ENCODE results near the gene BTBD9. TPM values are rescaled to one million over a fixed set of nuclear protein-coding genes. Genes with fewer than 3 reads are reported as not detected.

The BTBD9 gene
- polyA plus RNA-seq, 1 donor (not counting 4 experiments of a cell fraction or from before 2014, with no cell fraction given): 6.8 TPM

GRCh38 chr6:38638941-38639497, 710 bp downstream of the BTBD9 start:
- dilution Hi-C loops (cut with MboI; ENCODE audit: extremely low pct_ligation_motif_present, low sequenced_read_pairs): no loop called here
- no peak for FAIRE-seq
- H3K4me1 ChIP-seq (ENCODE audit: control insufficient read depth, extremely low read depth, insufficient read depth, low read length): peaks cover 11% of the 10 kb centered on the region

GRCh38 chr6:38637756-38638155, 2.0 kb downstream of the BTBD9 start:
- H3K4me2 ChIP-seq (ENCODE audit: control insufficient read depth, extremely low read depth, insufficient read depth, low read depth, low read length): no peak overlapping the region
- H3K4me3 ChIP-seq (ENCODE audit: control insufficient read depth in 2 of 3, extremely low read depth in 1 of 3, insufficient read depth in 2 of 3, low read depth in 1 of 3, low read length in 3 of 3): no peak overlapping the region
- dilution Hi-C loops (cut with MboI; ENCODE audit: extremely low pct_ligation_motif_present, low sequenced_read_pairs): no loop called here
- H3K9ac ChIP-seq (ENCODE audit: control insufficient read depth, extremely low read depth, insufficient read depth, low read length): no peak overlapping the region
- FAIRE-seq: no peak
- no peaks in the 10 kb centered on the region for H3K9me1 ChIP-seq (ENCODE audit: control insufficient read depth, extremely low read depth, insufficient read depth, low read length)
- H2AFZ ChIP-seq (ENCODE audit: control insufficient read depth, low read length): no peak overlapping the region
- H3K27ac ChIP-seq (ENCODE audit: control insufficient read depth, insufficient read depth, low read length): no peak overlapping the region
- no peaks in the 10 kb centered on the region for H3K27me3 ChIP-seq (ENCODE audit: control insufficient read depth, extremely low read depth, insufficient read depth, low read length)
- no peaks in the 10 kb centered on the region for H4K20me1 ChIP-seq (ENCODE audit: control insufficient read depth, extremely low read depth, insufficient read depth, low read length)
- no peaks in the 10 kb centered on the region for H3K36me3 ChIP-seq (ENCODE audit: control insufficient read depth in 2 of 2, extremely low read depth in 1 of 2, insufficient read depth in 2 of 2, low read length in 2 of 2)
- peaks cover 11% of the 10 kb centered on the region for H3K4me1 ChIP-seq (ENCODE audit: control insufficient read depth, extremely low read depth, insufficient read depth, low read length)
- DNase-seq (ENCODE audit: low read depth, low spot score): no peak
- TF ChIP-seq CTCF (optimal IDR thresholded peaks at IDR 0.05 in 1 of 3, IDR thresholded peaks at IDR 0.05 in 1 of 3, conservative IDR thresholded peaks at IDR 0.05 in 1 of 3; ENCODE audit: extremely low read depth in 1 of 3, insufficient read depth in 2 of 3, low read length in 3 of 3): no peak
- TF ChIP-seq EZH2 (IDR thresholded peaks at IDR 0.05; ENCODE audit: low read length): no peak
- no peaks in the 10 kb centered on the region for H3K79me2 ChIP-seq (ENCODE audit: control insufficient read depth, insufficient read depth, low read length)
- H3K9me3 ChIP-seq (ENCODE audit: control insufficient read depth, low read depth, low read length): no peaks in the 10 kb centered on the region

More at GRCh38 chr6:38638941-38639497, 710 bp downstream of the BTBD9 start:
- Histone ChIP-seq H3K36me3 (ENCODE audit: control insufficient read depth in 2 of 2, extremely low read depth in 1 of 2, insufficient read depth in 2 of 2, low read length in 2 of 2) (no peaks in the 10 kb centered on the region), H3K9me3 (ENCODE audit: control insufficient read depth, low read depth, low read length) (no peaks in the 10 kb centered on the region), H2AFZ (ENCODE audit: control insufficient read depth, low read length) (peak overlapping the region; percentile 95), H3K9me1 (ENCODE audit: control insufficient read depth, extremely low read depth, insufficient read depth, low read length) (no peaks in the 10 kb centered on the region), H3K9ac (ENCODE audit: control insufficient read depth, extremely low read depth, insufficient read depth, low read length) (peak overlapping the region; percentile 79), H3K27me3 (ENCODE audit: control insufficient read depth, extremely low read depth, insufficient read depth, low read length) (no peaks in the 10 kb centered on the region), H3K4me2 (ENCODE audit: control insufficient read depth, extremely low read depth, insufficient read depth, low read depth, low read length) (peak overlapping the region; percentile 86), H3K79me2 (ENCODE audit: control insufficient read depth, insufficient read depth, low read length) (no peaks in the 10 kb centered on the region), H3K27ac (ENCODE audit: control insufficient read depth, insufficient read depth, low read length) (peak overlapping the region; percentile 58), H4K20me1 (ENCODE audit: control insufficient read depth, extremely low read depth, insufficient read depth, low read length) (no peaks in the 10 kb centered on the region), H3K4me3 (ENCODE audit: control insufficient read depth in 2 of 3, extremely low read depth in 1 of 3, insufficient read depth in 2 of 3, low read depth in 1 of 3, low read length in 3 of 3) (peak overlapping the region; percentile 79 to 89 (median 86))
- no peak for TF ChIP-seq CTCF (optimal IDR thresholded peaks at IDR 0.05 in 1 of 3, IDR thresholded peaks at IDR 0.05 in 1 of 3, conservative IDR thresholded peaks at IDR 0.05 in 1 of 3; ENCODE audit: extremely low read depth in 1 of 3, insufficient read depth in 2 of 3, low read length in 3 of 3)
- no peak for TF ChIP-seq EZH2 (IDR thresholded peaks at IDR 0.05; ENCODE audit: low read length)
- DNase-seq (ENCODE audit: low read depth, low spot score): no peak
